Measurements from ENCODE around the gene MORF4L2.
"Not testable (repeated sequence)": the region's sequence is repeated elsewhere in the genome, so short reads cannot be mapped to it uniquely, and the experiment has no call there.

Gene MORF4L2

DNA sequence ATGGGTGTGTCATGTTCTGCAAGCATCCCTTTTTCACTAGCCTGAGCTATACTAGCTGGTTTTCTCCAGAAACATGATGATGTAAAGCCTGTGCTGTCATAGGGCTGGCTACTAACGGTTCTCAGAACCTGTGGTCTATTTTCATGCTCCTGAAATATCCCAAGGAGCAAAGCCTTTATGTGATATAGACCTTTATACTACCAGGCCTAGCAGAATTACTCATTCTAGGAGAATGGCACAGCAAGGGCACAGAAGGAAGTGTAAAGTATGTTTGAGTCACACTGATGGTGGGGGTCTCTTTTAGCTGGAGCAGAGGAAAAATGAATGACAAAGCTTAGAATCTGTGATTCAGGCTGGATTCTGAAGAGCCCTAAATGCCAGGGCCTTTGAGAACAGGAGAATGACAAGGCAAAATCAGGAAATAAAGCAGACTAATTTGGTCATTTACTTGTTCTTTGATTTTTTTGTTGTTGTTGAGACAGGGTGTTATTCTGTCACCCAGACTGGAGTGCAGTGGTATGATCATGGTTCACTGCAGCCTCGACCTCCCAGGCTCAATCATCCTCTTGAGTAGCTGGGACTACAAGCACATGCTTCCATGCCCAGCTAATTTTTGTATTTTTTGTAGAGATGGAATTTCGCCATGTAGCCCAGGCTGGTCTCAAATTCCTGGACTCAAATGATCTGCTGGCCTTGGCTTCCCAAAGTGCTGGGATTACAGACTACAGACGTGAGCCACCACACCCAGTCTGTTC lies 45.9 kb downstream of the MORF4L2 start:
- no peak for TF ChIP-seq ZFX (IDR thresholded peaks at IDR 0.05; ENCODE audit: borderline replicate concordance)
- no peak overlapping the region for H3K27ac ChIP-seq

- H3K27ac ChIP-seq, result not testable (repeated sequence)
Observed at GRCh38 chrX:103638479-103639346, 47.8 kb downstream of the MORF4L2 start.

- no peak overlapping the region for H3K27ac ChIP-seq
- TF ChIP-seq ZFX (IDR thresholded peaks at IDR 0.05; ENCODE audit: borderline replicate concordance), result no peak
- TF ChIP-seq, protein P1, sequence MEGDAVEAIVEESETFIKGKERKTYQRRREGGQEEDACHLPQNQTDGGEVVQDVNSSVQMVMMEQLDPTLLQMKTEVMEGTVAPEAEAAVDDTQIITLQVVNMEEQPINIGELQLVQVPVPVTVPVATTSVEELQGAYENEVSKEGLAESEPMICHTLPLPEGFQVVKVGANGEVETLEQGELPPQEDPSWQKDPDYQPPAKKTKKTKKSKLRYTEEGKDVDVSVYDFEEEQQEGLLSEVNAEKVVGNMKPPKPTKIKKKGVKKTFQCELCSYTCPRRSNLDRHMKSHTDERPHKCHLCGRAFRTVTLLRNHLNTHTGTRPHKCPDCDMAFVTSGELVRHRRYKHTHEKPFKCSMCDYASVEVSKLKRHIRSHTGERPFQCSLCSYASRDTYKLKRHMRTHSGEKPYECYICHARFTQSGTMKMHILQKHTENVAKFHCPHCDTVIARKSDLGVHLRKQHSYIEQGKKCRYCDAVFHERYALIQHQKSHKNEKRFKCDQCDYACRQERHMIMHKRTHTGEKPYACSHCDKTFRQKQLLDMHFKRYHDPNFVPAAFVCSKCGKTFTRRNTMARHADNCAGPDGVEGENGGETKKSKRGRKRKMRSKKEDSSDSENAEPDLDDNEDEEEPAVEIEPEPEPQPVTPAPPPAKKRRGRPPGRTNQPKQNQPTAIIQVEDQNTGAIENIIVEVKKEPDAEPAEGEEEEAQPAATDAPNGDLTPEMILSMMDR (IDR thresholded peaks at IDR 0.05), result no peak
Observed at GRCh38 chrX:103637604-103638338, 48.7 kb downstream of the MORF4L2 start.

GRCh38 chrX:103635436-103635835 lies 51.1 kb downstream of the MORF4L2 start:
- no peak overlapping the region for H3K27ac ChIP-seq
- TF ChIP-seq, protein P1 (IDR thresholded peaks at IDR 0.05), result no peak
- TF ChIP-seq ZFX (IDR thresholded peaks at IDR 0.05; ENCODE audit: borderline replicate concordance), result no peak

DNA sequence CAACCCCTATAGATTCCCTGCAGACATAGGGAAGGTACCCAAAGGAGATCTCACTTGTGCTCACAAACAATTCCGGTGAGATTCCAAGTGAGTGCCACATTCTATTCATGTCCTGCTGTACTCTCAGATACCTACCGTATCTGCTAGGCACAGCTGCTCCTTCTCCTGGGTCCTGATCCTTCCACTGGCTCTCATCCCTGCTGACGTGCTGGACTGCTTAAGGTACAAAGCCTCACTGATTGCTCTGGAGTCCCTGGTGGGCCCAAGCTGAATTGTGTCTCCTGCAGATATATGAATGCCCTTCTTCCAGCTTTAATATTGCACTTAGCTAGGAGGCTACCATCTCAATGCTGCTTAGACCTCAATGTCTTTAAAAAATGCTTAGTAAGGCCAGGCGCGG lies 55.4 kb downstream of the MORF4L2 start:
- H3K27ac ChIP-seq, result no peak overlapping the region
- TF ChIP-seq ZFX (IDR thresholded peaks at IDR 0.05; ENCODE audit: borderline replicate concordance), result no peak
- TF ChIP-seq, protein P1 (IDR thresholded peaks at IDR 0.05), result no peak

DNA sequence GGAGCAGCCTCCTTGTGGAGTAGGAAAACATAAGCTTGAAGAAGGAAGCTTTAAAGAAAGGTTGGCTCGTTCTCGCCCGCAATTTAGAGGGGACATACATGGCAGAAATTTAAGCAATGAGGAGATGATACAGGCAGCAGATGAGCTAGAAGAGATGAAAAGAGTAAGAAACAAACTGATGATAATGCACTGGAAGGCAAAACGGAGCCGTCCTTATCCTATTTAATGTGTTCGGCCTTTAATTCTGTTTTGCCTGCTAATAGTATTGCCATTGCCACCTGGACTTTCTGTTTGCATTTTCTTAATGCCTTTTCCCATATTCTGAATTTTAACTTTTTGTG lies 56.4 kb downstream of the MORF4L2 start:
- H3K27ac ChIP-seq, result peak overlapping the region; percentile 79

DNA sequence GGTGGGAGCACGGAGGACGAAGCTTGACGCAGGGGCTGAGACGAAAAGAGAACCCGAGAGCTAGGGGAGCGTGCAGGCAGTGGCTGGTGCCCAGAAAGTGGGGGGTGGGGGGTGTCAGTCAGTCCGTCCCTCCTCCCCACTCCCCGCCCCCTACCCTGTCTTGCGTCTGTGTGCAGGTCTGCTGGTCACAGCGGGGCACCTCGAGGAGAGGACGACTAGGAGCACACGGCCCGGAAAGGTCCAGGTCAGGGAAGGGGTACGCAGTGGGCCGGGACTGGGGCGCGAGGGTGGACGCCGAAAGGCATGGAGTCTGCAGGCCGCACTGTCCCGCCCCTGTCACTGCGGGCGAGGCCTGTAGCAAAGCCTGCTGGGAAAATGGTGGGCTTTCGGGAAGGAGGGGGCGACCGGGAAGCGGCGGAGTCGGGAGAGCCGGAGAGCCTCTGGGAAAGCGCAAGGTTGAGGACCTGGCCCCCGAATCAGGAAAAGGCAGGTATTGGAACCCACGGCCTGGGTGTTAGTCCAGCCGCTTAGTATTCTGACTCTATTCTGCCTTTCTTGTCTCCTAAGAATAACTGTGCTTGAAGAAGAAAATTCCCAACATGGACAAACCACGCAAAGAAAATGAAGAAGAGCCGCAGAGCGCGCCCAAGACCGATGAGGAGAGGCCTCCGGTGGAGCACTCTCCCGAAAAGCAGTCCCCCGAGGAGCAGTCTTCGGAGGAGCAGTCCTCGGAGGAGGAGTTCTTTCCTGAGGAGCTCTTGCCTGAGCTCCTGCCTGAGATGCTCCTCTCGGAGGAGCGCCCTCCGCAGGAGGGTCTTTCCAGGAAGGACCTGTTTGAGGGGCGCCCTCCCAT lies 57.0 kb downstream of the MORF4L2 start:
- no peak for TF ChIP-seq ZFX (IDR thresholded peaks at IDR 0.05; ENCODE audit: borderline replicate concordance)
- TF ChIP-seq, protein P1 (IDR thresholded peaks at IDR 0.05), result peak; percentile 52

More for the DNA sequence above, 56.4 kb downstream of the MORF4L2 start:
- TF ChIP-seq, protein P1 (IDR thresholded peaks at IDR 0.05), result 0 out of 2 replicates have a peak, but pooled peaks have one; percentile 22
- TF ChIP-seq ZFX (IDR thresholded peaks at IDR 0.05; ENCODE audit: borderline replicate concordance), result no peak

More for the DNA sequence above, 57.0 kb downstream of the MORF4L2 start:
- H3K27ac ChIP-seq, result peak overlapping the region; percentile 79
